Fibroblast of peridontal ligament (primary cell): ENCODE data around the gene SYNRG.

Experiments
- DNase-seq: peaks from one replicate; pipeline ENCODE4 v3.0.0-alpha.2; 2010; ENCODE audit errors: extremely low read depth

The SYNRG gene

DNA sequence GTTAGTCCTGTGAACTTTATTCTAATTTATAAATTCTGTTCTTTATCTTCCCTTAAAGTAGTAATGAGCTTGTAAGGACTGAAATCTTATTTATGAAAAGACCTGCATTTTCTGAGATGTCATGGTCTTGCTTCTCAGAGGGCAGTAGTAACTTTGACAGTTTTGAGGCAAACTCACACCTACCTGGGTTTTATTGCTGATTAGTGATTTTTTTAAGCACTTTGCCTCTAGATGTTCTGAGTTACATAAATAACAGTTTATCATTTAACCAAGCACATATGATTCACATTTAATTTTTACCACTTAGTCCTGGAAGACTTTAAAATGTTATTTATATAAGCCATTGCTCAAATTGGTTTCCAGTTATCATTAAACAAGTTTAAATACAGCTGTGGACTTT is 108.8 kb downstream of the SYNRG start:
- no peak for DNase-seq

DNA sequence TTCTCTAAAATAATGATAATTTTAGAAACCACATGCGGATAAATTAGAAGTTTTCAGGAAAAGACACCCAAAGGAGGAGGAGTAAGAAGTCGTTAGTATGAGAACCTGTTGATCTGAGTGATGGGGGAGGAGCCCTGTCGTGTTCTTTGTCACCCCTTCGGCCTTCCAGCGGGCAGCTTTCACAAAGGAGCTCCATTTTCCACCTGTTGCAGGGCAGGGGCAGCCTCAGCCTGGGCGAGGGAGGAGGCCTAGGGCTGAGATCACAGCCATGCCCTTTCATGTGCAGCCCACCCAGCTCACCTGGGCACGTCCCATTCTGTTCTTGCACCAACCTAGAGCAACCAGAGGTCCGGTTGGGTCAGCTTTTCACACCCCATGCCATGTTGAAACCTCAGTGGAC is 114.2 kb downstream of the SYNRG start:
- no peak for DNase-seq

DNA sequence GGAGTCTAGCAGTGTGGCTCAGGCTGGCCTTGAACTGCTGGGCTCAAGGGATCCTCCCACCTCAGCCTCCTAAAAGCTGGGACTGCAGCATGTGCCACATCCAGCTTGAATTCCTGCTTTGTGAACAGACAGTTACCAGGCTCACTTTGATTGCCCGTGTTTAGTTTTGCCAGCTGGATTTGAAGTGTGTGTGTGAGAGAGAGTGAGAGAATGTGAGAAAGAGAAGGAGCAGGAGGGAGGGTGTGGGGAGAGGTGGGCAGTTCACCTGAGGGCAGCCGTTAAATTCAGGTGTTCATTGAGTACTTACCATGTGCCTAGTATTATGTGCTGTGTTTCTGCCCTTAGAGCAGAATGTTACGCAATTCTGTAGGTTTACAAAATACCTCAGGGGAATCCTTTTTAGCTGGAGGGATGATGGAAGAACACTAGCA is 114.8 kb downstream of the SYNRG start:
- no peak for DNase-seq

DNA sequence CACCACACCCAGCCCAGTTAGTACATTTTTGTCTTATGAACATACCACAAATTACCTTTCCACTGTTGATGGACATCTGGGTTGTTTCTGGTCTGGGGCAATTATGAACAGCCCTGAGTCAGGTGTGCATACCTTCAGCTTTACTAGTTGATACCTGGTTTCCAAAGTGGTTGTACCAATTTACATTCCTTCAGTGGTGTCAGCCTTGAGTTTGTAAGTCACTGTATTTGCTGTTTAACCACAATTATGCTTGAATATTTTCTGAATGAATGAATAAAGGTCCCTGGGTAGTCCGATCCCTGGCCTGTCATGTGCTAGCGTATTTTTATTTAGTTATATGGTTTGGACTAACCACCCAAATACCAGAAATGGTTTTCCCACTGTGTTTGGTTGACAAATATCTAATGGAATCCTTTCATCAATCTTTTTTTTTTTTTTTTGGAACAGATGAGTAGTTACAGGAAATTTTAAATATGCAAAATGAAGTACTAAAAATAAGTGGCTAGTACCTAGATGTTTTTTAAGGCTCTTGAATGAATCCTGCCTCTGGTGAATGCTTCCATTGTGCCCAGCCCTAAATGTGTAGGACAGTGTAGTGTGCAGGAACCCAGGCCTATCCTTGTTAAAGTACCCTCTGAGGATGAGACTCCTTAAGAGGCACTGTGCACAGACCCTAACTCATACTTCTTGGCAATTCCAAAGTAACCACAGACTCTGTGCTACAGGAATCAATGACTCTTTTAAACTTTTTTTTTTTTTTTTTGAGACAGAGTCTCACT is 115.8 kb downstream of the SYNRG start:
- DNase-seq = peak; percentile 95

DNA sequence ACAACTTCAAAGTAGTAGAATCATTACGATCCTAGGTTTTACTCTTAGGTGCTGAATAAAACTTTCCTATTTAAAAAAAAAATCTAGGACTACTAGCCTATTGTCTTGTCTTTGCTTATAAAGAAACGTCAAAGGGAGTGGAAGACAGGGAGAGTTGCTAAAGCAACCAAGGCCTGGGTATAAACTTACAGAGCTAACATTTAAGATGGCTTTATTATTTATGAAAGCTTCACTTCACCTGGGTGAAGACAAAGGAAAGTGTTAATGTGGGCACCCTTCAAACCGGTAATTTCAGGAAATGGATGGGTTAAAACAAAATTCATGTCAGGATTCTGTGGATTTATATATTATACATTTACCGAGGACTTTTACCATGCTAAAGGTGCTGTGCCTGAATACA is 117.1 kb downstream of the SYNRG start:
- peak; percentile 10 for DNase-seq

DNA sequence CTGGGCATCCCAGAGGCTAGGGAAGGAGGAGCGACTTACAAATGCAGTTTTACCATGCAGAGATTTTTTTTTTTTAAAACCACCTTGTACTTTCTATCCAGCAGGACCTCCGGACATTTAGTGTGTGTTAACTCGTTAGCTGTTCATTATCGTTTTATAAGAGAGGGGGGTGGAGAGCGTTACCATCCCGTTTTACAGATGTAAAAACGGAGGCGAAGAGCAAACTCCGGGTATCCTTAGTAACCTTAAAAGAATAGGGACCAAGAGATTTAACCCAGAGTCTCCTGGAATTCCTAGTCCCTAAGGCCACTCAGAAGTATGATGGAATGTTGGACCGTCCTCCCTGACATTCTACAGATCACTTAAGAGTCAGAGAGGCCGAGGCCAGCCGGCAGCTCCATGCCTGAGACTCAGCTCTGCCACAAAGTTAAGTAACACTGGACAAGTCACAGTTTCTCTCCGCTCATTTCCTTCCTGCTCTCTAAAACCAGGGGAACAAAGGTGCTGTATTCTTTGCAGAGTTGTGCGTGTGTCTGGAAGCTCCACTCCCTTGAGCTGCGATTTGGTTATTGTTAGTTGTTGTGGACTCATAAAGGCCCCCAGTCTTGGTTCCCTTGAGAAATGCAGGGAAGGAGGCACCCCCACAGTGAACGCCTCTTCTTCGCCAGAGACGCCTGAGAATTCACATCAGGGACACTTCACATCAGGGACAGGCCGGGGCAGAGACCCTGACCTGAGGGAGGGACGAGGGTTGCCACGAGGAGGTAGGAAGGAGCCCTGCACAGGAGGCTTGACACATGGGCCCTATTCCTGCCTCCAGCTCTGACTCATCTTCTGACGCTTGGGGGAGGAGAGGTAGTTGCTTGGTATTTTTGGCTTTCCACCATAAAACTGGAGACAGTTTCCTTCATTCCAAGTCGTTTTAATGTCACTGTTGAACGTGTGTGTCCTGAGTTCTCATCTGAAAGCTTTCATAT is 118.3 kb downstream of the SYNRG start:
- peak; percentile 85 for DNase-seq

DNA sequence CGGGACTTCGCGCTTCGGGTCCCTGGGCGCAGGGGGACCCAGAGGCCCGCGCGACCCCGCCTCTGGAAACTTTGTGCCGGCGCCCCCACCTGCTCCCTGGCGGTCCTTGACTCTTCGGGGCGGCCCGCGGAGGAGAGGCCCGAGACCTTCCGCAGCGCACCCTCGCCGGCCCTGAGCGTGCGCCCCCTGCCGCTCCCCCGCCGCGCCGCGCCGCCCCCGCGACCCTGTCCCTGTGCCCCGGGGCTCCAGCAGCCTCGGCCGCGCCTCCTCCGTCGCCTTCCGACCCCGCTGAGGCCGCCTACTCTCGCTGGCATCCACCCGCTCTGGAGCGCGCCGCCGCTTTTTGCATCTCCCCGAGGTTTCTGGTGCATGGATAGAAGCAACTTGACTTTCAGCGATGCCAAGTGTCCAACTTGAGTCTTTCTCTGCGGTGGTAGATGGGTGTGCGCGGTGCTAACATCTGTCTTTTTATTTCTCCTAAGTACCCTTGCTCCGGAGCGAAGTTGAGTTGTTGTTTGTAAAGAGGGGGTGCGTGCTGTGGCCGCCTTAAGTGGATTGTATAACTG is 119.1 kb downstream of the SYNRG start:
- peak; percentile 53 for DNase-seq

DNA sequence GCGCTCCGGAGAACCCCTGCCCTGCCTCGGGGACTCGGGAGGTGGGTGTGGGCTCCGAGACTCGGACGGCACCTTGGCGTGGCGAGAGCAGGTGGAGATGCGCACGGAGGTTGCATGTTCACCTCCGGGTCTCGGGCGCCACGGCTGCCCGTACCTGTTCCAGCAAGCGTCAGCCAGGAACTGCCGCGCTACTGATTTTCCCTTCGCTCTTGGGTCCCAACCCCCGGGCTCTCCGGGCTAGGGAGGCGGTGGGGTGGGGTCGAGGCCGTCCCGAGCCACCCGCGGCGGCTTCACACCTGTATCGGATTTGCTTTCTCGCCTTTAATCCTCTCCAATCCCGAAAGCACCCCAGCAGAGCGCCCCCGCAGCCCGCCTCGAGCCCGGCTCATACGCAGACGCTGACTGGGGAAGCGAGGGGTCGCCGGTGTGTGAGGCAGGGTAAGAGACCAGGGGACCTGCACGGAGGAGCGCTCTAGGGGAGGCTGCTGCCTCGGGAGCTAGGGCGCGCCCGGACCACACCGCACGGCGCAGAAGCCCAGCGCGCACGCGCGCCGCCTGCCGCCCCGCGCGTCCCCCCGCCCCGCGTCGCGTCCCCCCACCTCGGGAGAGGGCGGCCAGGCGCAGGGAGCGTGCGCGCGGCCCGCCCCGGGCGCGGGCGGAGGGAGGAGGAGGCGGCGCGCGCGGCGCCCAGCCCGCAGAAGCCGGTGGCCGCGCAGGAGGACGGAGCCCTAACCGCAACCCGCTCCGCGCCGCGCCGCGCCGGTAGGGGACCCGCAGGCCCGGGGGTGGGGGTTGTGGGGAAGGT is 119.8 kb downstream of the SYNRG start, which contains the start of gene DUSP14:
Gene DUSP14, plus strand, starts transcription at position 695 of the 805 bp plus-strand sequence. CDS start 22,382 bp downstream, outside the sequence.
- peak; percentile 67 for DNase-seq

DNA sequence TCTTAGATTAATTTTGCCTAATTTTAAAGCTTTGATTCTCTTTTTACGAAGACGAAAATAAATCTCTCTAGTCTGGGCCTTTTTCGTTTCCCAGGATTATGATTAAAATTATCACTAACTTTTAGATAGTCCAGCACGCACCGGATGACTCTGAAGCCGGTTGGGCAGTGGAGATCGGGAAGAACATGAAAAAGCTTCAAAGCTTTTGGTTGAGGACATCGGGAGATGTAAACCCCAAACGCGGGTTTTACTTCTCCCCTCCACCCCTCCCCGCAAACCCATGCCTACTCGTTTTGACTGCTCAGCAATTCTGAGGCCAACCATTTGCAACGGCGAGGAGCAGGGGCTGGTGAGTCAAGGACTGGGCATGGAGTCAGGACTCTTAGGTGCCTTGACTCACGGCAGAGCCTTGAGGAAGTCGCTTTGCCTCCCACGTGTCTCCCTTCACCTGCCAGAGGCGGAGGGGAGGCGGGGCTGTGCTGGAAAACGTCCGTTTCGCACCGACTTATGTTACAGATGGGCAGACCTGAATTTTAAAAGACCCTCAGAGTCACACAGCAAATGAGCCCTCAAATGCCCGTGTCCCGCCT is 120.5 kb downstream of the SYNRG start:
- DNase-seq = peak; percentile 92

DNA sequence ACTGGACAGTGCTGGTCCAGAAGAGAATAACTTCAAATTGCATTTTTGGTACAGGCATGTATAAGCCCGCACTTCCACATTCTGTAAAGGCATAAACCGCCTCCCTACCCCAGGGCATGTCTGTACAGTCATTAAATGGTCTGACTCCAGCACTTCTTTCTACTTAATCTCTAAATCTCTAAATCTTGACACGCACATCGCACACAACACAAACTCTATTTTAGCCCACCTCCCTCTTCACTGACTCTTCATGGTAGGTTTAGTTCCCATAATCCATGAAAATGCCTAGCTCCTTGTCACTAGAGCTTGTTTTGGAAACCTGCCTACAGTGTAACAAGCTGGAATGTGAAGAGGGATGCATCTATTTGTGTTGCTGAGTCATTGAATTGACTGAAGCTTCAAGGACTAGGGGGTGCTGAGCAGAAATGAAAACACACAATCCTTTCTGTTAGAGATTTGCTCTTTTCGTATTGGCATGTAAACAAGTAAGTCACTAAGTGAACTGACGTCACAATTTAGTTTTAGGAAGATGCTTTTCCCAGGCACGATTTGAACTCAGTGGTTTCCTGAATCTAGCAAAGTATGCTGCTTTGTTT is 121.1 kb downstream of the SYNRG start:
- peak; percentile 98 for DNase-seq

DNA sequence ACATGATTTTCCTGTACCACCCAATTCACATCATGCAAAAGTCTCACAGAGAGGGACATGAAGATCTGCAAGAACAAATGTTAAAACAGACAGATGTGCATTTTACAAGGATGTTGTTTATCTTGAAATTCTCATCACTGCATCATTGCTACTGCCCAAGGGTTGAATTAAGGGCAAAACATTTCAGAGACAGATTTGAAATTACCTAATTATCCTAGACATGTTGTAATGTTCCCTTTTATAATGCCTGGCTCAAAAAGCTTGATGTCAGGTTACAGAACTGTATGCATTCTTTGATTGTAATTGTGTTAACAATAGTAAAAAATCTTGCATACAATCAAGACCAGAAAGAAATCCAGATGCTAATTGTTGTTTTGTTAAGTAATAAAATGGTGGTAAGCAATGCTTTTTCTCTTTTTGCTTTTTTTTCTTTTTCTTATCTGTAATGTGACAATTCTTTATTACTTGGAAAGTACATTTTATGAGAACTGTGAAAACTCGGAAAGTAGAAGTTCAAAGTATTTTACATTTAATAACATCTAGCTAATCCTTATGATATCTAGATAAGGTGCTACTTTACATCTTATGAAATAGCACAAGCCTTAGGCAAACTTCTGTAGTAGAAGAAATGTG is 123.2 kb downstream of the SYNRG start:
- DNase-seq = peak; percentile 41

DNA sequence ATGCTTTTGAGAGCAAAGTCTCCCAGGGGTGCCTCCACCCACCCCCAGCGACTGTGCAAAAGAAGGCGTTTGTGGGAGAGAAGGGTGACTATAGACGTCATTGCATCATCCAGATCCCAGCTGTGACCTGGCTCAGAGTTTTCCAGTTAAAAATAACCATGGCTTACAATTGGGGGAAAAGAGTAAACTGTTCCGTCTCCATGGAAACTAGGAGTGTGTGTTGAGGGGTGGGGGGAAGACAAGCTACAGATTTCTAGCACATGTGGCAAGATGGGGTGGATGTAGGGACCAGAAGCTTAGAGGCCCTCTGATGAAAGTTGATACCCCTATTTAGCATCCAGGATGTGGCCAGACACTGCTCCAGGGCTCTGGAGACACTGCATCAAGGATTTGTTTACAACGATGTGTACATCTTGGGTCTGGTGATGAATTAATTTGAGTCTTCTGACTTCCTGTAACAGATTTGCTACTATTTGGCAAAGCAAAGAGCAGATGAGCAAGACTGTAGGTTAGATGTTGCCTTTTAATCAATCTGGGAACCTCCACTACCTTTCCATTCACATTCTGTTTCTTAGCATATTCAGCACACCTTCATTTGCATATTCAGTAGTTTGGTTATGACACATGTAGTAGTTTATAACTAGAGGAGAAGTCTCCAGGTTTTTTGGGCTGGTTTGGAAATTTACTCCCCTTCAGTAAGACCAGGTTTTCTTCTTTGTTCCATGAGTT is 125.7 kb downstream of the SYNRG start:
- peak; percentile 97 for DNase-seq

DNA sequence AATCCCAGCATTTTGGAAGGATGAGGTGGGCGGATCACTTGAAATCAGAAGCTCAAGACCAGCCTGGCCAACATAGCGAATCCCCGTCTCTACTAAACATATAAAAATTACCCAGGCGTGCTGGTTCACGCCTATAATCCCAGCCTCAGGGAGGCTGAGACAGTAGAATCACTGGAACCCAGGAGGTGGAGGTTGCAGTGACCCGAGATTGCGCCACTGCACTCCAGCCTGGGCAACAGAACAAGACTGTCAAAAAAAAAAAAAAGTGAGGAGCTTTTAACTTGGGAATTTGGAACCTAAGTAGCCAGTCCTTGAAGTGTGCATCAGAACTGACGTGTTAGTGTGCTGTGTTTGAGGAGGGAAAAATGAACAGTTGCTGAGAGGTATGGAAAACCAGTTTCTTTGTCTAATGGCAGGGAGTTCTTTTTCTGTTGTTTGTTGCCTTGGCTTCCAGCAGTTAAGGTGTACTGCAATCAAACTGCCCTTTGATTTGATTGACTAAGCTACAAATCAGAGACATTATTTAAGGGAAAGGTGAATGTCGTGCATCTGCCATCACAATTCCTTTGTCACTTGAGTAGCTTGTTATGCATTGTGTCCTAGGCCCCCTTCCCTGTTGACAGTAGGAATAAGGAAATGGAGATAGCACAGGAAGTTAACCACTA is 128.1 kb downstream of the SYNRG start:
- no peak for DNase-seq

DNA sequence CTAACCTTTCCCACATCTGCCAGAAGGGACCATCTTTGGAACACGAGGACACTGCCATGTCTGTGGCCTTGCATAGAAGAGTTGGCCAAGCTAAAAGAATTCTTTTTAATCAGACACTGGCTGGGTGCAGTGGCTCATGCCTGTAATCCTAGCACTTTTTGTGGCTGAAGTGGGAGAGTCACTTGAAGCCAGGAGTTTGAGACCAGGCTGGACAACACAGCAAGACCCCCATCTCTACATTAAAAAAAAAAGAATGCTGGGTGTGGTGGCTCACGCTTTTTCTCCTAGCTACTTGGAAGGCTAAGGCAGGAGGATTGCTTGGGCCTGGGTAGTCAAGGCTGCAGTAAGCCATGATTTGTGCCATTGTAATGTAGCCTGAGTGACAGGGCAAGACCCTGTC is 128.8 kb downstream of the SYNRG start:
- no peak for DNase-seq

DNA sequence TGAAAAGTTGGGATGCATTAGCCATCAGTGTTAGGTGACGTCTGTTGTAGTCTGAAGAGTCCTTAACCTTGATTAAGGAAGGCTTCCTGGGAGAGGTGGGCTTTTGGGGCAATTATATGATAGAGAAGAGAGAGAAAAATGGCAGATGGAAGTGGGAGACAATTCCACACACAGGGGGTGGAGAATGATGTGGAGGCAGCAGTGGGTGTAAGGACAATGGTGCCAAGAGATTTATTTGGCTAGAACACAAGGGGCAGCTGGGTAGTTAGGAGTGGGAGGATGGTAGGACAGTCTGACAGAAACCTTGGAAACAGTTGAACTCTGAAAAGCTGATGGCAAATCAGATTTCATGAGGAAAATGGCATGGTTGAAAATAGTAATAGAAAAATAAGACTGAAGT is 130.2 kb downstream of the SYNRG start:
- DNase-seq = no peak

DNA sequence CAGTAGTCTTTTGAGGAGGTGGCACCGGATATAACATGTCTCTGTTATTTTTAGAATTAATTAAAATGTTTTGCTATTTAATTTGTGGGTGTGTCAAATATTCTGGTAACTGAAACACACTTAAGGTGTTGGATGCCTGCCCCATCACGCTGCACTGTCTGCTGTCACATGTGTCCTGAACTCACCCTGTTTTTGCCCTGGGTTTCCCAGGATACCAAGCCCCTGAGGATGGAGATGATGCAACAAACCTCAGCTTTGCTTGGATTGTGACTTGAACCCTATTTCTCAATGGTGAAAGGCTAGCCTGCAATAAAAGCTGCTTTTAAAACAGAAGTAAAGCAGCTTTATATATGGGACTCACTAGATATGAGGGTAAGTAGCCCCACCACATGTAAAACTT is 131.0 kb downstream of the SYNRG start:
- peak; percentile 86 for DNase-seq

DNA sequence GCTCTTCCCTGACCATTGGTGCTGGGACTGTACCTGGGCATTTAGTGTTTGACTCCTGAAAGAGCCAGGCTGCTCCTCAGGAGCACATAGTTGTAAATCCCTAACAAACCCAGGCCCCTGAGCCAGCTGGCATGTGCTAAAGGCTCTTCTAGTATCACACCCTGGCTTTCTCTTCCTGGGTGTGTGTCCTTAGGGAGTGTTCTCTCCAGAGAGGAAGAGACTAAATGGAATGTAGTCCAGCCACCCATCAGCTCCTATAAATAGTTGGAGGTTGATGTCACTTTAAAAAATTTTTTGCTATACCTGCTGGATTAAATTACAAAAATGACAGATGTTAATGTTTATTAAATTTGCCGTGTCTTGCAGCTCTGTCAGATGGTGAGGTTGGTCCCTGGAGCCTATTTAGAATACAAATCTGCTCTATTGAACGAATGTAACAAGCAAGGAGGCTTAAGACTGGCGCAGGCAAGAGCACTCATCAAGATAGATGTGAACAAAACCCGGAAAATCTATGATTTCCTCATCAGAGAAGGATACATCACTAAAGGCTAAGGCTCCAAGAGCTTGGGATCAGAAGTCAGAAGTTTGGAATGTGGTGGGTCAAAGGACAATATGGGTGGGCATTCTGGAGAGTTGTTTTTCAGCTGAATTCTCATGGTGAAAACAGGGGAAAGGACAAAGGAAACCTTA is 132.6 kb downstream of the SYNRG start:
- DNase-seq = peak; percentile 47

DNA sequence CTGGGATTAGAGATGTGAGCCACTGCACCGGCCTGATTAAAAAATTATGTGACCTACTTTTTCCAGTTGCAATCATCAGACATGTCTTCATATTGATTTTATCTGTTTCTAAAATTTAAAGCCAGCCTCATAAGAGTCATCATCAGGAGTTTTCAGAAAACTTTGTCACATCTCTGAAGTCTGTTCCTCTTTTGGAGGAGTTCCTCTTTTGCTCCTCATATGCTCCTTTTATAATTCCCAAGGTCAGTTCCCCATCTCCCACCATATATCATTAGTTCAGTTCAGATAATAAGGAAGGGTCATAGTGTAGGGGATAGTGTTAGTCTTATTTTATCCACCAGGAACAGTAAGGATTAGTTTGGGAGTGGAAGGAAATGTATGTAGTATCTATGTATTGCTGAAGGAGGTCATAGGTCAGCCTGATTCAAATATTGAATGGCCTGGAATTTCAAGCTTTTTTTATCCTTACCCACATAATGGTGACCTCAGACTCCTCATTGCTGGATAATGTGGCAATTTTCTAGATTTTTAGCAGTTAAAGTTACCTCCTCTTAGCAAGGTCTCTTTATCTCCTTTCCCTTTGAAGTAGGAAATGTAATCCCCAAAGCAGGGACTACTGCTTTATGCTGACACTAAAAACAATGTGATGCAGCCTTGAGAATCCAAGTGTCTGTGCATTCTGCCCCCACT is 133.3 kb downstream of the SYNRG start:
- no peak for DNase-seq
